Endometrial microvascular endothelial cells (primary cell): Measurements from ENCODE around the gene PPFIBP1. TPM values are rescaled to one million over a fixed set of nuclear protein-coding genes. Genes with fewer than 3 reads are reported as not detected.
"Not testable (repeated sequence)": the region's sequence is repeated elsewhere in the genome, so short reads cannot be mapped to it uniquely, and the experiment has no call there.

Source experiments
- in situ Hi-C: cut with HindIII; loops from 2 replicates; pipeline ENCODE4 v1.10.0; 2017; ENCODE audit warnings: low sequenced_read_pairs, low pct_unique_long_range_greater_than_20kb; ENCODE audit errors: inconsistent ontology term
- total RNA-seq: library from RNA; depleted of rRNA; stranded (reverse); fragments of >200 nt; gene quantifications from one replicate; pipeline ENCODE4 v1.2.3, GENCODE V29; 2015; ENCODE audit errors: inconsistent ontology term

PPFIBP1 gene
- total RNA-seq, 1 donor from 2014 or later: 111 TPM

- in situ Hi-C loops: no loop called here
Measured at GRCh38 chr12:27534765-27535161, 10.8 kb downstream of the PPFIBP1 start.

DNA sequence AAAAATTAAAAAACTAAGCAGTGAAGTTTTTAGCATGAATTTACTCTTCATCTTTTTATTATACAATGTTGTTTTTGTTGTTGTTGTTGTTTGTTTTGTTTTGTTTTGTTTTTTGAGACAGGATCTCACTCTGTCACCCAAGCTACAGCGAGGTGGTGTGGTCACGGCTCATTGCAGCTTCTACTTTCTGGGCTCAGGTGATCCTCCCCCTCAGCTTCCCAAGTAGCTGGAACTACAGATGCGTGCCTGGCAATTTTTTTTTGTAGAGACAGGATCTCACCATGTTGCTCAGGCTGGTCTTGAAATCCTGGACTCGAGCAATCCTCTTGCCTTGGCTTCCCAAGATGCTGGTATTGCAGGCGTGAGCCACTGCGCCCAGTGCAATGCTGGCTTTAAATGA, 11.3 kb downstream of the PPFIBP1 start:
- in situ Hi-C loops: no loop called here

GRCh38 chr12:27537855-27538675, 14.1 kb downstream of the PPFIBP1 start:
- in situ Hi-C loops: no loop called here

- in situ Hi-C loops: no loop called here
Measured at GRCh38 chr12:27539191-27539631, 15.2 kb downstream of the PPFIBP1 start.

DNA sequence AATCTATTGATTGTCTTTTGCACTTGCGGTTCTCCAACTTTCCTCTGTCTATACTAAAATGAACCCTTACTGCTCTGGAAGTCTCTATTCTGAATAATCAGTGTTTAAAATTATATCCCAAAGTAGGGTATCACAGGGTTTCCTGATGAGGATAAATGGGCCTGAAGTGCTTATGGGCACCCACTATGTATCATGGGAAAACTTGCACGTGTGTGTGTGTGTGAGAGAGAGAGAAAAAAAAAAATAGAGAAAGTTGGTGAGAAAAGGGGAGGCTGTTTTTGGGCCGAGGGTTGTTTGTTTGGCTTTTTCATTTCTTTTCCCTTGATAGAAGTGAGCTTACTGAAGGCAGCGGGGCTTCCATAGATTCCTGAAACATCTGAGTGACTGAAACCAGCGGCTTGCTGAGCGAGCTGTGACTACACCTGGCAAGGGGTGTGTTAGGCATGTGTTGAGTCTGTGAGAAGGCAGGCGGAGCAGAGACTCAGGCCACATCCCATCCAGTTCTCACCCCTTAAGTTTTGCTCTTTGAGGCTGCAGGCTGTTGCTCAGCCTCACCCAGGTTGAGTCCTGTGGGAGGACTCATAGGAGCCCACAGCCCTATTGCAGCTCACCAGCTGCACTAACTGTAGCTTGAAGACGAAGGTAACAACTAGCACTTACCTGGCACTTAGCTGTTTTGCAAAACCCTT, 17.2 kb downstream of the PPFIBP1 start:
- in situ Hi-C loops: no loop called here

DNA sequence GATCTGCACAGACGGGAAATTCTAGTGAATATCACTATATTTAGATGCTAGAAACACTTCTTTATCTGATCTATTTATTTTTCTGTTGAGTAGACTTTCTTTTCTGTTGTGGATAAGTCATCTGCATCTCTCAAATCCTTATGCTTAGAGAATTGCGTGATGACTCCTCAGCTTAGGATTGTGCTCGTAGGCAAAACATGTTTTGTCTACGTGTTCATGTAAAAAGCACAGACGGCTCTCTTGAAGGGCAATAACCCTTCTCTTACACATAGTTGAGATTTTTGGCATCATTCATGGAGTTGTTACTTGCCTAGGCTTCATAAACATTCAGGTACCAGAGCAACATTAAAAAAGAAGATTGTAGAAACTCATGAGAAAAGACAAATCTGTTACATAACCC, 18.6 kb downstream of the PPFIBP1 start:
- in situ Hi-C loops: no loop called here

DNA sequence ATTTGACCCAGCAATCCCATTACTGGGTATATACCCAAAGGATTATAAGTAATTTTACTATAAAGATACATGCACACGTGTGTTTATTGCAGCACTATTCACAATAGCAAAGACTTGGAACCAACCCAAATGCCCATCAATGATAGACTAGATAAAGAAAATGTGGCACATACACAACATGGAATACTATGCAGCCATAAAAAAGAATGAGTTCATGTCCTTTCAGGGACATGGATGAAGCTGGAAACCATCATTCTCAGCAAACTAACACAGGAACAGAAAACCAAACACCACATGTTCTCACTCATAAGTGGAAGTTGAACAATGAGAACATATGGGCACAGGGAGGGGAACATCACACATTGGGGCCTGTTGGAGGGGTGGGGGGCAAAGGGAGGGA, 20.9 kb downstream of the PPFIBP1 start:
- in situ Hi-C loops: not testable (repeated sequence)

GRCh38 chr12:27545665-27546064, 21.7 kb downstream of the PPFIBP1 start:
- in situ Hi-C loops: no loop called here

DNA sequence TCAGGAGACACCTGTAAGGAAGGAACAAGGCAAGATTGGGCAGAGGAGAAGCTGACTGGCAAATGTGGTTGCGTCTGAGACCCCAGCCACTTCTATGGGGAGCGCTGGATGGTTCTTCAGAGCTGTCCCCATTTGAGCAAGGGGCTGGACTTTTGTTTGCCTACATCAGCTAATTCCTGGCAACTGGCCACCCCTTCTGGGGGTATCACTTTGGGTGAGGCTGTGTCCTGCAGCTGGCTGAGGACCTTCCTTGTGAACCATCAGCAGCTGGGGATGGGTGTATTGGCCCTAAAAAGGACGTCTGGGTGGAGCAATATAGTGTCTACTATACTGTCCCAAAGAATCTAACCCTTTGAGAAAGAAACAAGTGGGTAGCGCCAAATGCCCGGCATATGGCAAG, 23.6 kb downstream of the PPFIBP1 start:
- in situ Hi-C loops: no loop called here

DNA sequence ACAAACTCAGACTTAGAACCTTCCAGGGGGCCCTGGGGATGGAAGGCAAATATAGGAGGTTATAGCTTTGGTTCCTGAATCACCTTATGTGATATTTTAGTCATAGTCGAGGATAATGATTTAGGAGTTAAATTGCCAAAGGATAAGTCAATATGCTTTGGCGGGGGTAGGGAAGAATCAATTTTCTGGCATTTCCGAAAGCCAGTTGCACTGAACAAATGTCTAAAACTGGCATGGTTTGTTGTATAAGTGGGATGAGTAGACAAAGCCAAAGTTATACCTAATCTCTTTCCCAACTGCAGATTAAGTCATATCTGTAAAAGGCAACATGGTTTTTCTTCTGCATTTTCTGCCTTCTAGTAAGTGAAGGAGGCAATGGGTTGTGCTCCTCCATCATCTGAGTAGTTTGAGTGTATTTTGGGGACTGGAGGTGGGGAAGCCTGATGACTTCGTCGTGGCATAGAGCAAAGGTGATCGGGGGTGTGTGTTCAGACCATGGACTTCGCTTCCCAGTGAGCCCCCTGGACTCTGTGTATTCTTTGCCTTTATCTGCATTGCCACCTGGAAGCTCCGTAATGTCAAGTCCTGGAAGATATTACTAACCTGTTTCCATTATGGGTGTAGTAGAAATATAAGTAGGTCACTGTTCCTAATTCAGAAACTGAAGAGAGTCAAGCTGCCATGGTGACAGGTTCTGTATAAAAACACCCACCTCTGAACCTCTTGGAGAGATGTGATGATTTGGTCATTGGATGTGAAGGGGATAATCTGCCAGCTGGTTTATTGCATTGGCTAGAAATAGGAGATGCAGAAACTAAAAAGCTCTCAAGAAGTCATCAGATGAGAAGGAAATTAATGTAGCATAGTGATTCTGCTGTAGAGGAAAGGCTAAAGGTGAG, 24.5 kb downstream of the PPFIBP1 start:
- in situ Hi-C loops: no loop called here

DNA sequence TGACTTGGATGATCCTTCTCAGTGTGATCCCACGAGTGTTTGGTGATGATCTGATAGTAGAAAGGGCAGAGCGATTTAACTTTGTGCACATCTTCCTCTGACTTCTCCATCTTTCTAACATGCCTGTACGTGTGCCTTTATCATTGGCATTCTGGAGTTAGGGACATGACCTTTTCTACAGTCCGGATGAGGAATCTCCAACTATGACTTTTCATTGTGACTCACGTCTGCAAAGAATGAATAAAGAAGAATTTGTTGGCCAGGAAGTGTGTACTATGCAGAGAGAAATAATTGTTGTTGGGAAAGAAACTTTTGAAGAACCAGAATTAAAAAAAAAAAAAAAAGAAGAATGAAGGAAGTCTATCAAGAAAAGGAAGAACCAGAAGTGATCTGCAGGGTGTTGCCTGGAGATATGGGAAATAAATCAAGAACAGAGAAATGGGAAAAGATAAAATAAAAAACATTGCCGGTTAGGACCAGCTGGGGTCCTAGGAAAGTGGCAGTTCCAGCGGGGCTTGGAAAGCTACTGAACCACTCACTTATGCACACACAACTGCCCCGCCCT, 25.3 kb downstream of the PPFIBP1 start:
- in situ Hi-C loops: no loop called here

- in situ Hi-C loops: no loop called here
Measured at GRCh38 chr12:27549801-27550652, 26.0 kb downstream of the PPFIBP1 start.

GRCh38 chr12:27550653-27550975, 26.6 kb downstream of the PPFIBP1 start:
- in situ Hi-C loops: no loop called here

GRCh38 chr12:27551172-27551840, 27.3 kb downstream of the PPFIBP1 start:
- in situ Hi-C loops: no loop called here

DNA sequence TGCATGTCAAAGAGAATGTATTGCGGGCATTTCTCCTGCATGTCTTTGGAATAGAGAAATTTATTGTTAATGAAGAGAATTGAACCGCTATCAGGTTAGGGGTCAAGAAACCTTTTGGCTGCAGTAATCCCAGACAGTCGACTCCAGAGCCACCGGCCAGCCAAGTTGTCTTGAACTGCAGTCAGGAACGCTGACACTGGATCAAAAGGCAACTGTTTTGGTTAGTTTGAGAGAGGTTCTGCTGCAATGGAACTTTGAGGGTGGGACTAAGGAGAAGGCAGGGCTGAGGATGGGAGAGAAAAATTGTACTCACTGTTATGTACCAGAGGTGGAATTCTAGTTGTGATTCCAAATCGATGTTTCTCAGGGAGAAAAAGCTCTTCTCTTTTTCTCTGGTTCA, 28.2 kb downstream of the PPFIBP1 start:
- in situ Hi-C loops: no loop called here

GRCh38 chr12:27552886-27553560, 29.0 kb downstream of the PPFIBP1 start:
- in situ Hi-C loops: no loop called here

GRCh38 chr12:27553941-27554340, 29.9 kb downstream of the PPFIBP1 start:
- in situ Hi-C loops: no loop called here
